GM21825 (cell line): ENCODE measurements around the gene IMMT.

Experiments
- ATAC-seq: cut with Tn5 transposase; IDR thresholded peaks from one replicate; pipeline ENCODE4 v1.9.1; 2021; ENCODE audit warnings: mild to moderate bottlenecking, moderate library complexity; ENCODE audit not compliant: unreplicated experiment

Gene IMMT

GRCh38 chr2:86094229-86094628 lies 101.0 kb downstream of the IMMT start:
- ATAC-seq = no peak
